Stomach (tissue), 4 donors: ENCODE data around the gene CCNK.

ENCODE experiments used
- CTCF ChIP-seq, 7 experiments: fragments of 450-650 bp in 4 of 7; fragments of 200-600 bp in 3 of 7; sonication (generic) in 3 of 7; IDR thresholded peaks; one replicate each; pipeline ENCODE4 v1.5.1; 2016 to 2019; ENCODE audit warnings: antibody characterized with exemption in 7 of 7, control low read depth in 2 of 7, mild to moderate bottlenecking in 1 of 7
- EP300 ChIP-seq: sonication (generic); formaldehyde crosslinking; IDR thresholded peaks from one replicate; pipeline ENCODE4 v1.6.1; 2017; ENCODE audit warnings: antibody characterized with exemption
- POLR2A ChIP-seq, 4 donors: fragments of 450-650 bp; IDR thresholded peaks; one replicate each; pipeline ENCODE4 v1.6.1; 2016; ENCODE audit warnings: antibody characterized with exemption in 4 of 4, control low read depth in 2 of 4, mild to moderate bottlenecking in 1 of 4, moderate library complexity in 1 of 4
- POLR2AphosphoS5 ChIP-seq, 3 donors: sonication (generic); formaldehyde crosslinking; IDR thresholded peaks; one replicate each; pipeline ENCODE4 v1.6.1; 2016; ENCODE audit warnings: antibody characterized with exemption in 3 of 3

- TF ChIP-seq POLR2A (IDR thresholded peaks at IDR 0.05): no peak
- no peak for TF ChIP-seq CTCF (IDR thresholded peaks at IDR 0.05)
- no peak for TF ChIP-seq POLR2AphosphoS5 (IDR thresholded peaks at IDR 0.05)
- no peak for TF ChIP-seq EP300
Observed at GRCh38 chr14:99463974-99464373, 17.2 kb upstream of the CCNK start.
